Gastroesophageal sphincter (tissue), 3 donors: ENCODE results near the gene KIF20A.

ENCODE experiments used
- CTCF ChIP-seq, 4 experiments: fragments of 200-600 bp in 2 of 4; fragments of 450-650 bp in 2 of 4; sonication (generic) in 1 of 4; IDR thresholded peaks; one replicate each; pipeline ENCODE4 v1.5.1; 2017 to 2019; ENCODE audit warnings: antibody characterized with exemption in 4 of 4, mild to moderate bottlenecking in 2 of 4, moderate library complexity in 2 of 4
- POLR2A ChIP-seq, 2 donors: fragments of 450-650 bp; IDR thresholded peaks; one replicate each; pipeline ENCODE4 v1.6.1; 2017; ENCODE audit warnings: antibody characterized with exemption in 2 of 2, mild to moderate bottlenecking in 2 of 2, moderate library complexity in 1 of 2

GRCh38 chr5:138234651-138235050 is 55.7 kb downstream of the KIF20A start:
- TF ChIP-seq POLR2A (IDR thresholded peaks at IDR 0.05) = no peak
- no peak for TF ChIP-seq CTCF (IDR thresholded peaks at IDR 0.05)
